ENCODE data around the gene CAPN2. TPM values are rescaled to one million over a fixed set of nuclear protein-coding genes. Genes with fewer than 3 reads are reported as not detected.

Gene CAPN2
- total and polyA plus RNA-seq, 9 donors: 70.6 to 267 (median 171) TPM

- intact Hi-C loops (cut with DNase I): no loop called here
- no peak for TF ChIP-seq EP300 (IDR thresholded peaks at IDR 0.05)
- TF ChIP-seq POLR2A (IDR thresholded peaks at IDR 0.05): no peak
- no peak for TF ChIP-seq CTCF (IDR thresholded peaks at IDR 0.05)
- Histone ChIP-seq H3K4me1 (ENCODE audit: insufficient read depth) (no peaks in the 10 kb centered on the region), H3K9me3 (no peaks in the 10 kb centered on the region), H3K27ac (no peak overlapping the region), H3K36me3 (no peaks in the 10 kb centered on the region), H3K4me3 (no peak overlapping the region), H3K27me3 (no peaks in the 10 kb centered on the region)
- WGBS, 3 donors: 92 to 96% (median 93%) methylated on average over 4 of the region's 4 CpGs
- no peak for DNase-seq
Measured at GRCh38 chr1:223793716-223794115, 81.4 kb downstream of the CAPN2 start.

- Histone ChIP-seq H3K27me3 (no peaks in the 10 kb centered on the region), H3K27ac (no peak overlapping the region), H3K4me3 (no peak overlapping the region), H3K4me1 (ENCODE audit: insufficient read depth) (no peaks in the 10 kb centered on the region), H3K36me3 (no peaks in the 10 kb centered on the region), H3K9me3 (no peaks in the 10 kb centered on the region)
- 79 to 82% (median 82%) methylated on average over 9 of the region's 9 CpGs for WGBS, 3 donors
- TF ChIP-seq CTCF (IDR thresholded peaks at IDR 0.05) (no peak), EP300 (IDR thresholded peaks at IDR 0.05) (no peak), POLR2A (IDR thresholded peaks at IDR 0.05) (no peak)
- DNase-seq: no peak
- intact Hi-C loops (cut with DNase I): no loop called here
Measured at GRCh38 chr1:223794136-223794880, 82.0 kb downstream of the CAPN2 start.

- Histone ChIP-seq H3K4me3 (no peak overlapping the region), H3K36me3 (no peaks in the 10 kb centered on the region), H3K9me3 (no peaks in the 10 kb centered on the region), H3K27ac (no peak overlapping the region), H3K4me1 (ENCODE audit: insufficient read depth) (no peaks in the 10 kb centered on the region), H3K27me3 (no peaks in the 10 kb centered on the region)
- no peak for DNase-seq
- no peak for TF ChIP-seq POLR2A (IDR thresholded peaks at IDR 0.05)
- no peak for TF ChIP-seq CTCF (IDR thresholded peaks at IDR 0.05)
- TF ChIP-seq EP300 (IDR thresholded peaks at IDR 0.05): no peak
- 92 to 93% (median 93%) methylated on average over 7 of the region's 7 CpGs for WGBS, 3 donors
- intact Hi-C loops (cut with DNase I): no loop called here
Measured at GRCh38 chr1:223796210-223796609, 83.9 kb downstream of the CAPN2 start.

- intact Hi-C loops (cut with DNase I): no loop called here
- 82 to 95% (median 87%) methylated on average over 7 of the region's 7 CpGs for WGBS, 3 donors
- Histone ChIP-seq H3K9me3 (no peaks in the 10 kb centered on the region), H3K4me3 (no peak overlapping the region), H3K36me3 (no peaks in the 10 kb centered on the region), H3K4me1 (ENCODE audit: insufficient read depth) (no peaks in the 10 kb centered on the region), H3K27me3 (no peaks in the 10 kb centered on the region), H3K27ac (no peak overlapping the region)
- no peak for DNase-seq
- TF ChIP-seq POLR2A (IDR thresholded peaks at IDR 0.05) (no peak), CTCF (IDR thresholded peaks at IDR 0.05) (no peak), EP300 (IDR thresholded peaks at IDR 0.05) (no peak)
Measured at GRCh38 chr1:223802032-223802431, 89.7 kb downstream of the CAPN2 start.
